Omental fat pad (tissue), 4 donors: ENCODE results near the gene FADS1. TPM values are rescaled to one million over a fixed set of nuclear protein-coding genes. Genes with fewer than 3 reads are reported as not detected.

ENCODE experiments used
- ATAC-seq: fragments of 150-250 bp; one replicate; pipeline ENCODE4 v1.9.1; 2016; ENCODE audit warnings: mild to moderate bottlenecking, moderate library complexity; ENCODE audit not compliant: low FRiP score
- DNase-seq: peaks from one replicate; pipeline ENCODE4 v3.0.0-alpha.2; 2019; ENCODE audit warnings: low spot score
- total RNA-seq, 4 donors: library from RNA; depleted of rRNA; stranded (reverse); fragments of >200 nt; gene quantifications; one replicate each; pipeline ENCODE4 v1.1.0, GENCODE V29; 2016
- TF ChIP-seq, protein P1 (sequence below), 3 donors: fragments of 450-650 bp; IDR thresholded peaks; one replicate each; pipeline ENCODE4 v1.5.1; 2016 to 2017; ENCODE audit warnings: antibody characterized with exemption in 3 of 3, mild to moderate bottlenecking in 3 of 3, moderate library complexity in 2 of 3

Gene FADS1
- total RNA-seq, 4 donors from 2014 or later, result 20.1 to 49.1 (median 22.0) TPM

DNA sequence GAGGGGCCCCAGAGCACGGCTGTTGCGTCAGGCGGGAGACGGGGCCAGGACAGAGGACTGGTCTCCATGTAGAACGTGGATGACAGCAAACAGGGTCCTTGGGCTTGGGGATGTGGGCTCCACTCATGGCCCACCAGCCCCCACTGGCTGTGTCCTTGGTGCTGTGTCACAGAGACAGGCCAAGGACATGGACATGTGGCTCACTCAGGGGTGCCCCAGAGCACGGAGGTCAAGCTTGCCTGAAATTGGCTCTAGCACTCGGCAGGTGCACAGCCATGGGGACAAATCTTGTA is 25.7 kb upstream of the FADS1 start:
- ATAC-seq (no peak), DNase-seq (no peak)
- TF ChIP-seq, protein P1, sequence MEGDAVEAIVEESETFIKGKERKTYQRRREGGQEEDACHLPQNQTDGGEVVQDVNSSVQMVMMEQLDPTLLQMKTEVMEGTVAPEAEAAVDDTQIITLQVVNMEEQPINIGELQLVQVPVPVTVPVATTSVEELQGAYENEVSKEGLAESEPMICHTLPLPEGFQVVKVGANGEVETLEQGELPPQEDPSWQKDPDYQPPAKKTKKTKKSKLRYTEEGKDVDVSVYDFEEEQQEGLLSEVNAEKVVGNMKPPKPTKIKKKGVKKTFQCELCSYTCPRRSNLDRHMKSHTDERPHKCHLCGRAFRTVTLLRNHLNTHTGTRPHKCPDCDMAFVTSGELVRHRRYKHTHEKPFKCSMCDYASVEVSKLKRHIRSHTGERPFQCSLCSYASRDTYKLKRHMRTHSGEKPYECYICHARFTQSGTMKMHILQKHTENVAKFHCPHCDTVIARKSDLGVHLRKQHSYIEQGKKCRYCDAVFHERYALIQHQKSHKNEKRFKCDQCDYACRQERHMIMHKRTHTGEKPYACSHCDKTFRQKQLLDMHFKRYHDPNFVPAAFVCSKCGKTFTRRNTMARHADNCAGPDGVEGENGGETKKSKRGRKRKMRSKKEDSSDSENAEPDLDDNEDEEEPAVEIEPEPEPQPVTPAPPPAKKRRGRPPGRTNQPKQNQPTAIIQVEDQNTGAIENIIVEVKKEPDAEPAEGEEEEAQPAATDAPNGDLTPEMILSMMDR (IDR thresholded peaks at IDR 0.05), result no peak

- DNase-seq (no peak), ATAC-seq (peak; percentile 9)
- TF ChIP-seq, protein P1 (IDR thresholded peaks at IDR 0.05), result no peak
Observed at GRCh38 chr11:61841636-61842527, 25.1 kb upstream of the FADS1 start.

DNA sequence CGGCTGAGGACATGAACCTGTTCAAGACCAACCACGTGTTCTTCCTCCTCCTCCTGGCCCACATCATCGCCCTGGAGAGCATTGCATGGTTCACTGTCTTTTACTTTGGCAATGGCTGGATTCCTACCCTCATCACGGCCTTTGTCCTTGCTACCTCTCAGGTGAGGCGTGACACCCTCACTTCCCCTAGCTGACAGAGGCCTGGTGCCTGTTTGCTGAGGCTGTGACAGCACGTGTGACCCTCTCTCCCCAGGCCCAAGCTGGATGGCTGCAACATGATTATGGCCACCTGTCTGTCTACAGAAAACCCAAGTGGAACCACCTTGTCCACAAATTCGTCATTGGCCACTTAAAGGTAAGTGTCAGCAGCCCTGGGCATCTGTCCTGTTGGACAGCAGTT is 23.6 kb upstream of the FADS1 start:
- no peak for DNase-seq
- TF ChIP-seq, protein P1 (IDR thresholded peaks at IDR 0.05), result no peak
- ATAC-seq, result no peak

DNA sequence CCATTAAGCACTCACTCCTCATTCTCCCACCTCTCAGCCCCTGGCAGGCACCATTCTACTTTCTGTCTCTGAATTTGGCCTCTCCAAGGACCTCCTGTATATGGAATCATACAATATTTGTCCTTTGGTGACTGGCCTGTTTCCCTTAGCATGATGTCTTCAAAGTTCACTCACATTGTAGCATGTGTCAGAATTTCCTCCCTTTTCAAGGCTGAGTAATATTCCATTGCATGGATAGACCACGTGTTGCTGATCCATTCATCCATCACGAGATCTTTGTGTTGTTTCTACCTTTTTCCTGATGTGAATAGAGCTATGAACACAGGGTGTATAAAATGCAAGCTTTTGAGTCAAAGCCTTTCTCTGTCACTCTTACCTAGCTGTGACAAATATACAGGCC is 22.9 kb upstream of the FADS1 start:
- TF ChIP-seq, protein P1 (IDR thresholded peaks at IDR 0.05), result no peak
- DNase-seq (no peak), ATAC-seq (no peak)

DNA sequence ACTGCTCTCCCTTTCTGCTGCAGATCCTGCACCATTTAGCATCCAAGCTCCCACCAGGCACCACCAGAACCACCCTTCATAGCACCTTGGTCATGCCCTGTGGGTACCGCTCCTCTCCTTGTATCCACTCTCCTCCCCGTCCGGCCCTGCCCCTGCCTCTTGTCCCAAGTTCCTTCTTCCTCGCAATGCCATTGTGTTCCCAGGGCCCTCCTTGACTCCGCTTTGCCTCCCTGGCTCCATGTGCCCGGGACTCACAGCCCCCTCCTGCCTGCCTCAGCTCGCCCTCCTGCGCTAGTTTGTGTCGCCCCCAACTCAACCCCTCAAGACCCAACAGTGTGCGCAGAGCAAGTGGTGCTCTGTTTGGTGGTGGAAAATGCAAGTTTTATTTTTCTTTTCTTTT is 22.1 kb upstream of the FADS1 start:
- DNase-seq, result no peak
- TF ChIP-seq, protein P1 (IDR thresholded peaks at IDR 0.05), result no peak

DNA sequence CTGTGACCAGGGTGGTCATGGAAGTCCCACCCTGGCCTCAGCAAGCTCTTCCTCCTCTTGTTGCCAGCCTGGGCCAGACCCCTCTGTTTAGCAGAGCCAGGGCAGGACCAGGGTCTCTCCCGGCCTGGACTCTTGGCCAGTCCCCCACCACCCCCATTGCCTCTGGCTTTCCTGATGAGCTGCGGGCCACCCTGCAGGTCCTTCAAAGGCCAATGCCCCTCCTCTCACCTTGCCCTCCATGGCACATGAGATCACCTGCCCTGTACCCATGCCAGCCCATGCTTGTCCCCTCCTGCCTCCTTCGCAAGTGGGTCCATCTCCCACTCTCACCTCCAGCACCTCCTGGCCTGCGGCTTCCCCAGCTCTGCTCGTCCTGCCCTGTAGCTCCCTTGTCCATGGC is 21.7 kb upstream of the FADS1 start:
- ATAC-seq, result no peak
- TF ChIP-seq, protein P1 (IDR thresholded peaks at IDR 0.05), result no peak
- no peak for DNase-seq

More for the DNA sequence above, 22.1 kb upstream of the FADS1 start:
- no peak for ATAC-seq

- no peak for ATAC-seq
- TF ChIP-seq, protein P1 (IDR thresholded peaks at IDR 0.05), result no peak
- DNase-seq, result no peak
Observed at GRCh38 chr11:61837411-61838005, 20.7 kb upstream of the FADS1 start.
